ENCODE data around the gene LRRFIP2.

Gene LRRFIP2

GRCh38 chr3:37014620-37015019 is 159.8 kb downstream of the LRRFIP2 start:
- DNase-seq, result no peak
